Endothelial cell of hepatic sinusoid (primary cell): Measurements from ENCODE around the gene ZNF524.

Source experiments
- in situ Hi-C: cut with HindIII; loops from 2 replicates; pipeline ENCODE4 v1.10.0; 2017; ENCODE audit warnings: low sequenced_read_pairs

The ZNF524 gene

DNA sequence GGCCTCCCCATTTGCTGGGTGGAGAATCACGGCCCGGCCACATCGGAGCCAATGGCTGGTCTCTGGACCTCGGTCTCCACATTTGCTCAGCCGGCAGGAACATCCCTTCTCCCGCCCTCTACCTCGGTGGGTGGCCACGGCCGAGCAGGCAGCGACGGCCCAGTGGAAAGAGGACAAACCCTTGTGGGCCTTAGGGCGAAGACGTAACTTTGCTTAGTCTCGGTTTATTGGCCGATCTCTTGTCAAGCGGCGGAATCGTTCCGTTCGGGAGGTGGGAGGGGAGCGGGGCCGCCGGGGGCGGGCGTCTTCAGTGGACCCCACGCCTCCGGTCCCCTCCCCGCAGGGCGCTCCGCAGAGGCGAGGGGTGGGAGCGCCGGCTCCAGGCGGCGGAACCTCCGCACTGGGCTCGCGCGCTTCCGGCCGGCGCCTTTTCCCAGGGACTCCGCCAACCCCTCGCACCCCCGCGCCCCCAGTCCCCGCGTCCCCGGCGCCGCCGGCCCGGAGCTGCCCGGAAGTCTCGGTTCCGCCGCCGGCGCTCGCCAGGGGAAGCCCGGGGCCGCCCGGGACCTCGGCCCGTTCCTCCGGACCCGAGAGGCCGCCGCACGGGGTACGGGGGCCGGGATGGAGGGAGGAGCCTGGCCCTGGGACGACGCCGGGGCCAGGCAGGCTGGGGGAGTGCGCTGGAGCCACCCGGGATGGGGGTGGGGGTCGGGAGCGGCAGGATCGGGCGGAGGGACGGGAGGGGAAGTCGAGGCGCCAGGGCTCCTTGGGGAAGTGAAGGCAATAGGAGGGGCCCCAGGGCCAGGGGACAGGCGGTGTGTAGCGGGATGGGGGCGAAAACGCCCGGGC lies 40.7 kb downstream of the ZNF524 start, which contains the start of gene ZNF580:
Gene ZNF580, plus strand, starts transcription at position 426 of the 849 bp plus-strand sequence. CDS start 1,507 bp downstream, outside the sequence.
- in situ Hi-C loops, result no loop called here

- in situ Hi-C loops, result no loop called here
These were observed 41.5 kb downstream of the ZNF524 start for GRCh38 chr19:55641426-55642152.

DNA sequence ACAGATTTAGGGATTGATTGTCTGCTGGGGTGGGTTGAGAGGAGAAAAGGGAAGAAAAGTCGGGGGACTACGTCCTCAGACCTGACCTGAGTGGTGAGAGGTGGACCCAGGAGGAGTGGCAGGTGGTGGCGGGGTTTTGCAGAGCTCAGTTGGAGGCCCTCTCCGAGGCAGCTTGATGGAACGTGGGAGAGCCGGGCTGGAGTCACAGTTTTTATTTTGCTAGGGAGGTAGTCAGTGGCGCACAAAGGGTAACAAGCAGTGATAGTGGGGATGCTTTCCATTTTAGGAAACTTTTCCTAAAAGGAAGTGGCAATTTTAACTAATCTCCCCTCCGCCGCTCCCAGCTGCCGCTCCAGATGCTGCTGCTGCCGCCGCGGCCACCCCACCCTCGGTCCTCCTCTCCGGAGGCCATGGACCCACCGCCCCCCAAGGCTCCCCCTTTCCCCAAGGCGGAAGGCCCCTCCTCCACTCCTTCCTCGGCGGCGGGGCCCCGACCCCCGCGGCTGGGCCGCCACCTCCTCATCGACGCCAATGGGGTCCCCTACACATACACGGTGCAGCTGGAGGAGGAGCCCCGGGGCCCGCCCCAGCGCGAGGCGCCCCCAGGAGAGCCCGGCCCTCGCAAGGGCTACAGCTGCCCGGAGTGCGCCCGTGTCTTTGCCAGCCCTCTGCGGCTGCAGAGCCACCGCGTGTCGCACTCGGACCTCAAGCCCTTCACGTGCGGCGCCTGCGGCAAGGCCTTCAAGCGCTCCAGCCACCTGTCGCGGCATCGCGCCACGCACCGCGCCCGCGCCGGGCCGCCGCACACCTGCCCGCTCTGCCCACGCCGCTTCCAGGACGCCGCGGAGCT lies 42.3 kb downstream of the ZNF524 start:
- in situ Hi-C loops, result no loop called here

GRCh38 chr19:55643003-55643886 lies 43.2 kb downstream of the ZNF524 start, which contains the start of gene ZNF581:
TSS of gene ZNF581 (plus strand) at chr19:55643649. CDS start at chr19:55644572, 923 bp downstream.
- in situ Hi-C loops, result no loop called here

DNA sequence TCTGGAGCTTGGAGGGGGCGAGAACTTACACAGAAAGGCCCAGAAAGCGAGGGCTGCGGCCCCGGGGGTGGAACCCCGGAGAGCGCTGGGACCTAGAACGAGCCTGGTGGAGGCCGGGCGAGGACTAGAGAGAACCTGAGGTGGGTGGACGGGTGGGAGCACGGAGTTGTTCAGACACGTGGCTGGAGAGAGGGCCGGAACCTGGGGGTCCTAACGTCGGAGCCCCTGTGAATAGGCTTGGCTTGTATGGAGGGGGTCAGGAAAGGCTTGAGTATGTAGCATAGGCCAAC lies 43.7 kb downstream of the ZNF524 start:
- in situ Hi-C loops, result no loop called here

DNA sequence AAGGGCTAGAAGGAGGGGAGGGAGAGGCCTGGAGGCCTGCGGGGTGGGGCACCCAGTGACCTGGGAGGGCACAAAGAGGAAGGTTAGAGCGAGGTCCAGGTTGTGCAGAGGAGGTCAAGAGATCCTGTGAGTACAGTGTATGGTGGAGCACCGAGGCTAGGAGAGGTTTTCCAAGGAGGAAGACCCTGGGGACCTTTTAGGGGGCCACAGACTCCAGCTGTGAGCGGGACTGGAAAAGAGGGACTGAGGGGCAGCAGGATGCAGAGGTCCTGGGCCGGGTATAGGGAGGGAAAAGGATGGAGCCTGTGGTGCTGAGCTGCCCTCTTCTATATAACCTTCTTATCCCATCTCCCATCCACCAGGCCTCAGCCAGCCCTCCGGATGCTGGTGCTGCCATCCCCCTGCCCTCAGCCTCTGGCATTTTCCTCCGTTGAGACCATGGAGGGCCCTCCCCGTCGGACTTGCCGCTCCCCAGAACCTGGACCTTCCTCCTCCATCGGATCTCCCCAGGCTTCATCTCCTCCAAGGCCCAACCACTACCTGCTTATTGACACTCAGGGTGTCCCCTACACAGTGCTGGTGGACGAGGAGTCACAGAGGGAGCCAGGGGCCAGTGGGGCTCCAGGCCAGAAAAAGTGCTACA lies 44.2 kb downstream of the ZNF524 start:
- in situ Hi-C loops, result no loop called here

DNA sequence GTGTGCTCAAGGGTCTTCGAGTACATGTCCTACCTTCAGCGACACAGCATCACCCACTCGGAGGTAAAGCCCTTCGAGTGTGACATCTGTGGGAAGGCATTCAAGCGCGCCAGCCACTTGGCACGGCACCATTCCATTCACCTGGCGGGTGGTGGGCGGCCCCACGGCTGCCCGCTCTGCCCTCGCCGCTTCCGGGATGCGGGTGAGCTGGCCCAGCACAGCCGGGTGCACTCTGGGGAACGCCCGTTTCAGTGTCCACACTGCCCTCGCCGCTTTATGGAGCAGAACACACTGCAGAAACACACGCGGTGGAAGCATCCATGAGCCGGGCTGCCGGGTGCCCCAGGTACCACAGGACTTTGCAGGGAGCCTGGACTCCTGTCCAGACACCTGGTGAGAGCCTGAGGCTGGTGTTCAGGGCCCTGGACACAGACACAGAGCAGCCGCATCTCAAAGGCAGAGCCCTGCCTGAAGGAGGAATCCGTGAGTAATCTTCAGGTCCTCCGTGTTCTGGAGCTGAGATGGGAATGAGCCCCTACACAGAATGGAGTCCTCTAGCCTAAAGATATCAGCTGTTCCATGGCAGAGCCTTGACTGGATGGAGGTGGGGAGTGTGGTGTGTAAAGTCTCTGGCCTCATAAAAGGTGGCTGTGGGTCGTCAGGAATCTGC lies 44.9 kb downstream of the ZNF524 start:
- in situ Hi-C loops, result no loop called here

DNA sequence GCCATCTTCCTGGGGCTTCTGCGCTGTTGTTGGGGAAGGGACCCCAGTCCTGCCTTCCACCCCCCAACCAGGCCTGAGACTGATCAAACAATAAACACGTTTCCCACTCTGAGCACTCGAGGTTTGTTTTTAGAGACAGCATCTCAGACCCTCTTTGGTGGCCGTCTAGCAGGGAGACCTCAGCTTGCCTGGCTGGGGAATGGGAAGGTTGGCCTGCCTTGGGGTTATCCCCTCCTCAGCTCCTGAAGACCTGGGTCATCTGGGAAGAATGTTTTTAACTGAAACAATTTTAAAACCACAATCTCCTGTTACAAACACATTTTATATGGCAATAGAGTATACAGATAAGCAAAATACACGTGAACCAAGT lies 45.4 kb downstream of the ZNF524 start:
- in situ Hi-C loops, result no loop called here

GRCh38 chr19:55646889-55647731 lies 47.0 kb downstream of the ZNF524 start:
- in situ Hi-C loops, result no loop called here

GRCh38 chr19:55647732-55648584 lies 47.9 kb downstream of the ZNF524 start, which contains the start of gene CCDC106:
TSS of gene CCDC106 (plus strand) at chr19:55648212. CDS start at chr19:55649047, 835 bp downstream.
- in situ Hi-C loops, result no loop called here

DNA sequence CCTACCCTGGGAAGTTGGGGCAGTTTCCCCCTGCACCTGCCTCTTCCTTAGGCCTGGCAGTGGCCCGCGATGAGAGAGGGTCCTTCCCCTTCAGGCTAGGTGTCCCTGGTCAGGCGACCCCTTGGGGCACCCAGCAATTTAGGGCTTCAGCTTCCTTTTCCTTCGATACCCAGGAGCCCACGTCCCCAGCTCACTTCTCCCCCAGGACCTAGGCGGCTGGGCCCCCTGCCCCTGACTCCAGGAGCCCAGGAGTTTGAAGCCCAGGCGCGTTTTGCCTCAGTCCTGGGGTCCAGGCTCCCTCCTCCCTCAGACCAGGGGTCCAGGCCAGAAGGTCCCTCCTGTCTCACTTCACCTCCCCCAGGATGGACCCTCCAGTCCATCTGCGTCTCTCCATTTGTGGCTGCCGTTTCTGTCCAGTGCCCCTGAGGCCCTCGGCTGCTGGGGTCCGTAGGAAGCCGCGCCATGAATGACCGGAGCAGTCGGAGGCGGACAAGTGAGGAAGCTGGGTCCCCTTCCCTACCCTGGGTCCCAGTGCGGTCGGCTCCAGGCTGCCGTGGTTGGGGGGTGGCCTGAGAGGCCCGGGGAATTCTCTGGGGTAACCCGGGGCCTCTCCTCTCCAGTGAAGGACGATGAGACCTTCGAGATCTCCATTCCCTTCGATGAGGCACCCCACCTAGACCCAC lies 48.6 kb downstream of the ZNF524 start:
- in situ Hi-C loops, result no loop called here

DNA sequence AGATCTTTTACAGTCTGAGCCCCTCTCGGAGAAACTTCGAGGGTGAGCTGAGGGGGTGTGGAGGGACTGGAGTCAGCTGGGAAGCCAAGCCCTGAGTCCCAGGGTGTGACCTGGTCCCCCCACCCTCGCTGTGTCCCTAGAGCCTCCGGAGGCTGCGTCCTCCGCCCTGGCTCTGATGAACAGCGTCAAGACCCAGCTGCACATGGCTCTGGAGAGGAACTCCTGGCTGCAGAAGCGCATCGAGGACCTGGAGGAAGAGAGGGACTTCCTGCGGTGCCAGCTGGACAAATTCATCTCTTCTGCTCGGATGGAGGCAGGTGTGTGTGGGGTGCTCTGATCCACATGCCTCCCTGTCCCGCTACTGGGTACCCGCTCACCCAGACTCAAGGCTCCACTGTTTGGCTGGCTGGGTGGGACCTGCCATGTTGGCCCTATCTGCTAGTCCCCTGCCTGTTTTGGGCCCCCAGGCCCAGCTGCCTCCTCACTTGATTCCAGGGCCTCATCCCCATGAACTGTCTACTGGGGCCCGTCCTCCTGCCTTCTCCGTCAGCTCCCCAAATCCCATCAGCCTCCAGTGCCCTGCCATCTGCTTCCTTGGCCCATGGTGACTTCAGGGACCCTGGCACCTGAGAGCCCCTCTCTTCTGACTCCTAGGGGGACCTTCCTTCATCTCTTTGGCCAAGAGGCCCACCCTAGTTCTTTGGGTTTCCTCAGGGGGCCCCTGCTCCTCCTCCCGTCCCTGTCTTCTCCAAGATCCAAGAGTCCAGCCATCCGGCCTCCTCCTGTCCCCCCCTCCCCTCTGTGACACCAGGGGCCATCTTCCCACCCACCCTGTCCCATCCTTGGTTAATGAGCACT lies 49.4 kb downstream of the ZNF524 start:
- in situ Hi-C loops, result no loop called here

- in situ Hi-C loops, result no loop called here
These were observed 50.1 kb downstream of the ZNF524 start for GRCh38 chr19:55650126-55650557.

GRCh38 chr19:55650602-55651230 lies 50.6 kb downstream of the ZNF524 start:
- in situ Hi-C loops, result no loop called here

- in situ Hi-C loops, result no loop called here
These were observed 51.1 kb downstream of the ZNF524 start for GRCh38 chr19:55651236-55651635.
